Adipocyte (in vitro differentiated cells): Measurements from ENCODE around the gene F11R.
"Not testable (repeated sequence)": the region's sequence is repeated elsewhere in the genome, so short reads cannot be mapped to it uniquely, and the experiment has no call there.

Experiments used
- DNase-seq: peaks from one replicate; pipeline ENCODE4 v3.0.0-alpha.2; 2015; ENCODE audit warnings: low read depth
- H3K27me3 ChIP-seq: replicated peaks from 2 replicates; pipeline ENCODE4 v1.7.0; 2013; ENCODE audit warnings: mild to moderate bottlenecking, low read length, moderate library complexity; ENCODE audit not compliant: control insufficient read depth, insufficient read depth
- H3K36me3 ChIP-seq: 2 replicates; pipeline ENCODE4 v1.7.0; 2013; ENCODE audit warnings: low read length, mild to moderate bottlenecking, moderate library complexity; ENCODE audit not compliant: control insufficient read depth, insufficient read depth, severe bottlenecking
- H3K4me1 ChIP-seq: 2 replicates; pipeline ENCODE4 v1.7.0; 2013; ENCODE audit warnings: mild to moderate bottlenecking, low read length, moderate library complexity; ENCODE audit not compliant: control insufficient read depth, insufficient read depth
- H3K4me3 ChIP-seq: 2 replicates; pipeline ENCODE4 v1.7.0; 2013; ENCODE audit warnings: mild to moderate bottlenecking, low read length, moderate library complexity
- H3K9ac ChIP-seq: 2 replicates; pipeline ENCODE4 v1.7.0; 2013; ENCODE audit warnings: mild to moderate bottlenecking, low read length, moderate library complexity
- H3K9me3 ChIP-seq: 2 replicates; pipeline ENCODE4 v1.7.0; 2013; ENCODE audit warnings: mild to moderate bottlenecking, low read length, moderate library complexity; ENCODE audit not compliant: control insufficient read depth

Gene F11R

DNA sequence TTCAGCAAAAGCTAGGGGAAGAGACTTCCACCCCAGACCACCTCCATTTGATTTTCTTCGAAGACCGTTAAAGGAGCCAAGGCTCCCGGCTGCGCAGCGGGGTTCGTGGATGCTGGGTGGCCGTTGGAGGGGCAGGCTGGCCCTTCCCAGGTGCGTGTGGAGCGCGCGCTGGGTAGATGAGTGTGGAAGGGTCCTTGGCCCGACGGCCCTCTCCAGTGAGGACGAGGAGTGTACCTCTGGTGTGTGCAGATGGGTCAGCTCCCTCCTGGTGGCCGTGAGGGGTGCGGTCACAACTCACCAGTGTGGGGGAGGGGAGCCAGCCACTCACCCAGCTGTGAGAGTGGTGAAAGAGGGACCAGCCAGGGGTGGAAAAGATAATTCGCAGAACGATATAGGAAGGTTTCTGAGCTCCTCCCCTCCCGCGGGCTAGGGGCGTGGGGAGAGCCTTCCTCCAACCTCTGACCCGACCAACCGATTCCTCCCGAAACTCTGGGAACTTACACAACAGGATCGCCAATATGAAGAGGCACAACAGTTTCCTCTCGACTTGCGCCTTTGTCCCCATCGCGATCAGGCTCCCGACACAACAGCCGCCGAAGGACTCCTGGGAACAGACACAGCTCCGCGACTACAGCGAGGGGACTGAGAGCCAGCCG is at the start of gene F11R:
Gene F11R, minus strand, starts transcription at position 644 of the 656 bp plus-strand sequence. Its CDS starts 79 bp downstream, at position 565.
- peak within 1 kb of the TSS; percentile 91 for H3K4me3 ChIP-seq
- DNase-seq, result peak; percentile 43
- H3K36me3 ChIP-seq, result no peaks in the 10 kb centered on the region
- H3K9me3 ChIP-seq, result no peaks in the 10 kb centered on the region
- peaks cover 22% of the 10 kb centered on the region for H3K4me1 ChIP-seq
- peak within 1 kb of the TSS; percentile 80 for H3K9ac ChIP-seq
- no peaks in the 10 kb centered on the region for H3K27me3 ChIP-seq

DNA sequence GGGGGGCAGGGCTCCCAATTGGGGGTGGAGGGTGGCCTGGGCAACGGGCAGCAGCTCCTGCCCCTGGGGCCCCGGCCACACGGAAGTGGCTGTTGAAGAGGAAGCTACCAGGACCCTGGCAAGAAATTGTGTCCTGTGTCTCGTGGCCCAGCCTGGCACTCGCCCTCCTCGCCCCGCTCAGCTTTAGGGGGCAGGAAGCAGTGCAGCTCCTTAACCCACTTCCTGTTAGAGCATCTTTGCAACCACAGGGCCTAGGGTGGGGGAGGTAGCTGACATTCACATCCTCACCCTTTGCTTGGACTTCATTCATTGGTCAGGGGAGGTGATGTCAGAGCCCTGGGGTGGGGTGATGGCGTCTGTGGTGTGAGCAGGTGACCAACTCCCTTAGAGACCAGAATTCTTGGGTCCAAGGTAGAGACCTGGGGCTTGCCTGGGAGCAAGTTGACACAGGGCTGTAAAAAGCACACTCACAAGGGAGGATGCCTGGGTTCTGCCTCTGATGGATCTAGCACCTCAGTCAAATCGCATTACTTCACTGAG is 48.8 kb upstream of the F11R start, which contains the start of gene ARHGAP30:
Gene ARHGAP30, minus strand, starts transcription at position 161 of the 540 bp plus-strand sequence. CDS start 267 bp downstream, outside the sequence.
- no peaks in the 10 kb centered on the region for H3K4me1 ChIP-seq
- no peaks in the 10 kb centered on the region for H3K36me3 ChIP-seq
- DNase-seq, result no peak
- H3K4me3 ChIP-seq, result no peak within 1 kb of the TSS
- H3K27me3 ChIP-seq, result peaks cover 5% of the 10 kb centered on the region
- no peaks in the 10 kb centered on the region for H3K9me3 ChIP-seq
- no peak within 1 kb of the TSS for H3K9ac ChIP-seq

DNA sequence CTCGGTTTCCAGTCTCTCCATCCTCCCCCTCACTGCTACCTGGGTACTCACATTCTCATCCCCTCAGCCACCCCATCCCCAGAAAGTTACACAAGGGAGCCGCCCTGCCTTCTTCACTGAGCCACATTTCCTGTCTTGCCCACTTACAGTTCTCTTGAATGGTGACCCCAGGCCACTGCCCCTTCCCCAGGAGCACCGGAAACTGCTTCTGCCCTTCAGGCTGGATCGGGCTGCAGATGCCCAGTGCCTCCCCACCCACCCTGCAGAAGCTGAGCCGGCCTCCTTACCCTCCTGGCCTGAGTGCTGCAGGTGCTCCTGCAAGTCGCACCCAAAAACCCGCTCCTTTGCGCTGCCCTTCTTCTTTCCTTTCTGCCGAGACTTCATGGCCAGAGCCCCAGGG is 48.3 kb upstream of the F11R start:
- Histone ChIP-seq H3K4me3 (no peak overlapping the region), H3K36me3 (no peaks in the 10 kb centered on the region), H3K4me1 (no peaks in the 10 kb centered on the region), H3K9ac (no peak overlapping the region), H3K27me3 (peaks cover 5% of the 10 kb centered on the region), H3K9me3 (no peaks in the 10 kb centered on the region)
- no peak for DNase-seq

DNA sequence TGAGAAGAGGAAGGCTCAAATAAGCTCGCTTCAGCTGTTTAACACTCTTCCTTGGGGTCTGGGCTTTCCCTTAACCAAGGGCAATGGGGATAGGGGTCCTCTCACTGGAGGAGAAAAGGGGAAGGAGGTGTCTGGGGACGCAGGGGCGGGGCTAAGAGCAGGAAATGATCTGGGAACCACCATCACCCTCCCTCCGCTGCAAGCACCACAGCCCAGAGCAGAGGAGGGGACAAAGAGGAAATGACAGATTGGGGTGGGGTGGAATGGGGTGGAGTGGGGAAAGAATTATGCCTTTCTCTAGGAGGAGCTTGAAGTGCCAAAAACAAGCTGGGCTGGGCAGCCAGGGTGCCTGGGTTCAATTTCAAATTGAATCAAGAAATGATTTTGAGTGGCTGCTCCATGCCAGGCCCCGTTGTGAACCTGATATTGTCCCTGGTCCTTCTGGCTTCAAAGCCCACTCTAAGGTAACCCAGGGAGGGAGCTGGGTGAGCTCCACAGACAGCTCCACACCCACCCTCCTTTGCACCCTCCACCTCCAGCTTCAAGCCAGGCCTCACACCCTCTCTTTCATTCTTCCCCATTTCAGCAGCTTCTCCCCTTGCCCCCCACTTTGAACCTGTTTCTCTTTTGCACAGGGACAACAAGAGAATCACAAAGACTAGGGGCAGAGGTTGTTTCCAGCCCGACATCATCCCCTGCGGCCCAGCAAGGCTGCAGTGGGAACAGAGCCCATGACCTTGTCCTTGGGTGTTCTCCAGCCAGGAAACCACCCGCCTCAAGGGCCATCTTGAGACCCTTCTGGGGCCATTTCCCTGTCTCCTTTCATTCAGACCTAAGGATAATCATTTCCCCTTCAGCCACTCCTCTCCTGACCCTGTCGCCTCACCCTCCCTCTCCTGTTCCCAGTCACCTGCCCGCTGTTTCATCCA is 47.6 kb upstream of the F11R start:
- Histone ChIP-seq H3K4me3 (no peak overlapping the region), H3K36me3 (no peaks in the 10 kb centered on the region), H3K27me3 (peaks cover 5% of the 10 kb centered on the region), H3K9me3 (no peaks in the 10 kb centered on the region), H3K4me1 (no peaks in the 10 kb centered on the region), H3K9ac (no peak overlapping the region)
- no peak for DNase-seq

DNA sequence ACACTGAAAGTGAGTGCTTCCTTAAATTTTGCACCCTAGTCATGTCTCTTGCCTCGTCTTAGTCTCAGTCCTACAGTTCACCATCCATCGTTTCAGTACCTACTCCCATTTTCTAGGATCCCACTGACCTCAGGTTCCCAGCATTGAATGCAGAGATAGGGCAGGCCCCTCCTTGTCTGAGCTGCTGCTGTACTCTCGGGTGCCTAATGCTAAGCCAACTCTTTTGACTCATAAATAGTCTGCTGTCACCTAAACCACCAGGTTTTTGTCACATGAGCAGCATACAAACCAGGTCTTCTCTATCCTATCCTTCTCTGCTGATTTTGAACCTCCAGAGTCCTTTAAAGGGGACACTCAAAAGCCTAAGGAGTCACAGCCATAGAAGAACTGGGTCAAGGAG is 45.7 kb upstream of the F11R start:
- DNase-seq, result no peak
- Histone ChIP-seq H3K27me3 (peaks cover 5% of the 10 kb centered on the region), H3K4me1 (no peaks in the 10 kb centered on the region), H3K4me3 (no peak overlapping the region), H3K9ac (no peak overlapping the region), H3K9me3 (no peaks in the 10 kb centered on the region), H3K36me3 (no peaks in the 10 kb centered on the region)

DNA sequence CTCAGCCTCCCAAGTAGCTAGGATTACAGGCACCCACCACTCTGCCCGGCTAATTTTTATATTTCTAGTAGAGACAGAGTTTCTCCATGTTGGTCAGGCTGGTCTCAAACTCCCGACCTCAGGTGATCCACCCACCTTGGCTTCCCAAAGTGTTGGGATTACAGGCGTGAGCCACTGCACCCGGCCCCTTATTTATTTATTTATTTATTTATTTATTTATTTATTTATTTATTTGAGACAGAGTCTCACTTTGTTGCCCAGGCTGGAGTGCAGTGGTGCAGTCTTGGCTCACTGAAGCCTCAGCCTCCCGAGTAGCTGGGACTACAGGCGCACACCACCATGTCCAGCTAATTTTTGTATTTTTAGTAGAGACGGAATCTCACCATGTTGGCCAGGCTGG is 44.7 kb upstream of the F11R start:
- H3K9ac ChIP-seq, DNase-seq, H3K4me1 ChIP-seq, H3K4me3 ChIP-seq, H3K36me3 ChIP-seq, H3K9me3 ChIP-seq, H3K27me3 ChIP-seq: not testable (repeated sequence)

DNA sequence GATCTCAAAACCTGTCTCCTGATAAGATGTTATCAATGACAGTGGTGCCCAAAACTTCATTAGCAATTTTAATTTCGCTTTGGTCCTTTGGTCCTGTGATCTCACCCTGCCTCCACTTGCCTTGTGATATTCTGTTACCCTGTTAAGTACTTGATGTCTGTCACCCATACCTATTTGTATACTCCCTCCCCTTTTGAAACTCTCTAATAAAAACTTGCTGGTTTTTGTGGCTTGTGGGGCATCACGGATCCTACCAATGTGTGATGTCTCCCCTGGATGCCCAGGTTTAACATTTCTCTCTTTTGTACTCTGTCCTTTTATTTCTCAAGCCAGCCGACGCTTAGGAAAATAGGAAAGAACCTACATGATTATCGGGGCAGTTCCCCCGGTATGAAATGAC is 43.0 kb upstream of the F11R start:
- not testable (repeated sequence) for H3K9ac ChIP-seq, H3K9me3 ChIP-seq, H3K36me3 ChIP-seq, H3K4me1 ChIP-seq, DNase-seq, H3K27me3 ChIP-seq, H3K4me3 ChIP-seq

- Histone ChIP-seq H3K36me3 (no peaks in the 10 kb centered on the region), H3K4me1 (no peaks in the 10 kb centered on the region), H3K27me3 (peaks cover 7% of the 10 kb centered on the region), H3K9me3 (no peaks in the 10 kb centered on the region), H3K4me3 (no peak overlapping the region), H3K9ac (no peak overlapping the region)
- DNase-seq, result no peak
These were observed 40.5 kb upstream of the F11R start for GRCh38 chr1:161061419-161061818.

GRCh38 chr1:161059293-161059692 is 38.3 kb upstream of the F11R start:
- Histone ChIP-seq H3K4me1 (no peaks in the 10 kb centered on the region), H3K36me3 (no peaks in the 10 kb centered on the region), H3K4me3 (no peak overlapping the region), H3K9me3 (no peaks in the 10 kb centered on the region), H3K9ac (no peak overlapping the region), H3K27me3 (peaks cover 6% of the 10 kb centered on the region)
- no peak for DNase-seq

GRCh38 chr1:161054805-161055204 is 33.9 kb upstream of the F11R start:
- Histone ChIP-seq H3K27me3 (peaks cover 6% of the 10 kb centered on the region), H3K4me3 (no peak overlapping the region), H3K4me1 (no peaks in the 10 kb centered on the region), H3K9me3 (peaks cover 2% of the 10 kb centered on the region), H3K36me3 (no peaks in the 10 kb centered on the region), H3K9ac (no peak overlapping the region)
- no peak for DNase-seq

DNA sequence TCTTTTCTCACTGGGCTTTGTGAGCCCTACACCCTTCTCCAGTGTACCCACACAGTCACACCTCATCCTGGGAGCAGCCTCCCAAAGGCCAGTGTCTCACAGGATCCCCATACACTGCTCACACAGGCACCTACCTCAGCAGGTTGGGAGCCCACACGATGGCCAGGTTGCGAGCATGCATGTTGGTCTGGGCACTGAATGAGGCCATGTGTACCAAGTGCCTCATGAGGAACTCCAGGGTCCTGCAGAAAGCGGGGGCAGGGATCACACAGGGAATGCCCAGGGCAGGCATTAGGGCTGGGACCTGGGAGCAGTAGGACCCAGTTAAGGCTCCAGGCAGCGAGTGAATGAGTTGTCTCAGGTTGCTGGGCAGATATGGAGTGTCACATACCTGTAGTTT is 33.3 kb upstream of the F11R start:
- no peak for DNase-seq
- Histone ChIP-seq H3K4me1 (no peaks in the 10 kb centered on the region), H3K4me3 (no peak overlapping the region), H3K36me3 (no peaks in the 10 kb centered on the region), H3K9ac (no peak overlapping the region), H3K9me3 (peaks cover 7% of the 10 kb centered on the region), H3K27me3 (peaks cover 3% of the 10 kb centered on the region)
